ENCODE data around the gene SYNGR3. TPM values are rescaled to one million over a fixed set of nuclear protein-coding genes. Genes with fewer than 3 reads are reported as not detected.

Gene SYNGR3
- total RNA-seq, 2 experiments from 2014 or later, result 11.9 to 12.4 TPM

DNA sequence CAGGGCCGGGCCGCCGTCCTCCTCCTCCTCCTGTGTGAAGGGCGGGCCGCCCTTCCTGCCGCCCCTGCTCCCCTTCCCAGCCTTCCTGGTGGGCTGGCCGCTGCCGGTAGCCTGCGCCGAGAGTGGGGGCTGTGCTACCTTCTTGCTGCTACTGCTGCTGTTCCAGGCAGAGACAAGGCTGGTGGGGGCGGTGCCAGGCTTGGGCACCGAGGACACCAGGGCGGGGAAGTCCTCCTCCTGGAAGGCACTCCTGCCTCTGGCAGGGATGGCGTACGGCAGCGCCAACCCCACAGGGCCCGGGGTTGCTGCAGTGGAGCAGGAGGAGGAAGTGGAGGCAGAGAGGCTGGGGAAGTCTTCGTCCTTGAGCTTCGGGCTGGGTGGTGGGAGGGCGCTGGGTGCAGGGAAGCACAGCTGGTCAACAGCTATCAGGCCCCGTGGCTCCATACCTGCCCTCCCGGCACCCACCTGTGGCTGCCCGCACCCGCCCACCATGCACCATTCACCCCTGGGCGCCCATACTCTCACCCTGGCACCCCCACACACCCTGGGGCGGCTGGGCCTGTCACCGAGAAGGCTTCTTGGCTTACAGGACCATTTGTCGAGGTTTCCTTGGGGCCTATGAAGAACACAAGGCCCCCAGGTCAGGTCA, 10.2 kb downstream of the SYNGR3 start:
- Mint-ChIP-seq H3K27me3 (no peaks in the 10 kb centered on the region), H3K4me1 (ENCODE audit: low read depth) (peaks cover 9% of the 10 kb centered on the region), H3K36me3 (peaks cover 24% of the 10 kb centered on the region), H3K27ac (no peak overlapping the region), H3K4me3 (no peak overlapping the region), H3K9me3 (no peaks in the 10 kb centered on the region)
- DNase-seq, result no peak
- ChIA-PET CTCF (no interaction called here), POLR2A (no interaction called here)
- intact Hi-C loops (cut with micrococcal nuclease), result no loop called here

GRCh38 chr16:2001035-2001434, 11.3 kb downstream of the SYNGR3 start:
- Mint-ChIP-seq H3K27me3 (no peaks in the 10 kb centered on the region), H3K4me1 (ENCODE audit: low read depth) (peaks cover 14% of the 10 kb centered on the region), H3K36me3 (peaks cover 24% of the 10 kb centered on the region), H3K9me3 (no peaks in the 10 kb centered on the region), H3K27ac (no peak overlapping the region), H3K4me3 (no peak overlapping the region)
- CTCF ChIA-PET, result no interaction called here
- intact Hi-C loops (cut with micrococcal nuclease), result no loop called here
- no peak for DNase-seq
- POLR2A ChIA-PET, result no interaction called here

- peaks cover 25% of the 10 kb centered on the region for H3K36me3 Mint-ChIP-seq
- peaks cover 18% of the 10 kb centered on the region for H3K4me1 Mint-ChIP-seq (ENCODE audit: low read depth)
- POLR2A ChIA-PET, result no interaction called here
- intact Hi-C loops (cut with micrococcal nuclease), result no loop called here
- H3K4me3 Mint-ChIP-seq, result no peak overlapping the region
- no peaks in the 10 kb centered on the region for H3K9me3 Mint-ChIP-seq
- H3K27me3 Mint-ChIP-seq, result no peaks in the 10 kb centered on the region
- no peak for DNase-seq
- no peak overlapping the region for H3K27ac Mint-ChIP-seq
- CTCF ChIA-PET, result no interaction called here
Measured at GRCh38 chr16:2001456-2002355, 11.9 kb downstream of the SYNGR3 start.

- peaks cover 23% of the 10 kb centered on the region for H3K36me3 Mint-ChIP-seq
- peaks cover 26% of the 10 kb centered on the region for H3K4me1 Mint-ChIP-seq (ENCODE audit: low read depth)
- no peak overlapping the region for H3K4me3 Mint-ChIP-seq
- no peak overlapping the region for H3K27ac Mint-ChIP-seq
- POLR2A ChIA-PET, result interaction anchor here (0.5 to 1.0 kb wide), 2 partner anchors 13 to 354 kb away, joined by 3 to 6 read pairs; partner anchors contain the start of gene SYNGR3
- CTCF ChIA-PET, result interaction anchor here (0.9 to 2.1 kb wide), 11 partner anchors 9 to 152 kb away, joined by 3 to 18 read pairs (median 6); partner anchors contain the start of genes GFER, NTHL1, RNF151 and SYNGR3
- no peaks in the 10 kb centered on the region for H3K27me3 Mint-ChIP-seq
- intact Hi-C loops (cut with micrococcal nuclease), result no loop called here
- DNase-seq, result no peak
- no peaks in the 10 kb centered on the region for H3K9me3 Mint-ChIP-seq
Measured at GRCh38 chr16:2002406-2003230, 12.8 kb downstream of the SYNGR3 start.

DNA sequence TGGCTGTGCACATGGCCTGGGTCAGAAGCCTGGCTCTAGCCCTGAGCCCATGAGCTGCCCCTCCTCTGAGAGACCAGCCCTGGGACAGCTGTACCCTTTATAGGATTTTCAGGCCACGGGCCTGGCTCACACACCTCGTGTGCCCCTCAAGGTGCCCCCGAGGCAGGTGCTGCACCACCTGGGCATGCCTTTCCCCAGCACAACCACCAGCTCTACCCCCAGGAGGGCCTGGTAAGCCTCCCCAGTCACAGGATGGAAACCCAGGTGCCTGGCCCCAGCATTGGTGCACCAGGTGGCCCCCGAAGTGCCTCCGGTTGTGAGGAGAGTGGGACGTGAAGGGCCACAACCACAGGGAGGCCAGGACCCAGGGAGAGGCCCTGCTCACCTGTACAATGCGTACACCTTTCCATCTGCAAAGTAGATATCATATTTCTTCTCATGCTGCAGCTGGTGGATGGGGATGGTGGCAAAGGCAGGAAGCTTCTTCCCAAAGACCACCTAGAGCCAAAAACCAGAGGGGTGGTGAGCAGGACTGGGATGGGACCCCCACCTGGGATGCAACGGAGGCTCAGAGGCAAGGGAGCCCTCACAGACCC, 13.6 kb downstream of the SYNGR3 start:
- Mint-ChIP-seq H3K27ac (no peak overlapping the region), H3K4me1 (ENCODE audit: low read depth) (peaks cover 32% of the 10 kb centered on the region), H3K27me3 (no peaks in the 10 kb centered on the region), H3K36me3 (peaks cover 23% of the 10 kb centered on the region), H3K9me3 (no peaks in the 10 kb centered on the region), H3K4me3 (no peak overlapping the region)
- no peak for DNase-seq
- CTCF ChIA-PET, result interaction anchor here (0.9 to 2.1 kb wide), 27 partner anchors 7 to 533 kb away, joined by 3 to 25 read pairs (median 6); partner anchors contain the start of genes GFER, MSRB1, NPW and NTHL1
- POLR2A ChIA-PET, result interaction anchor here (0.5 to 1.0 kb wide), 3 partner anchors 12 to 353 kb away, joined by 3 to 6 read pairs (median 3); partner anchors contain the start of gene SYNGR3
- intact Hi-C loops (cut with micrococcal nuclease), result no loop called here

GRCh38 chr16:2003827-2004641, 14.3 kb downstream of the SYNGR3 start:
- POLR2A ChIA-PET, result interaction anchor here (0.9 to 1.4 kb wide), 3 partner anchors 13 to 40 kb away, joined by 3 to 5 read pairs (median 3); partner anchors contain the start of genes RPS2 and SYNGR3
- Mint-ChIP-seq H3K36me3 (peaks cover 26% of the 10 kb centered on the region), H3K27ac (no peak overlapping the region), H3K4me1 (ENCODE audit: low read depth) (peaks cover 37% of the 10 kb centered on the region), H3K9me3 (no peaks in the 10 kb centered on the region), H3K27me3 (no peaks in the 10 kb centered on the region), H3K4me3 (no peak overlapping the region)
- DNase-seq, result peak; percentile 92
- CTCF ChIA-PET, result interaction anchor here (0.6 to 2.1 kb wide), 32 partner anchors 8 to 532 kb away, joined by 3 to 25 read pairs (median 6); partner anchors contain the start of genes GFER, MSRB1, NPW and NTHL1
- intact Hi-C loops (cut with micrococcal nuclease), result no loop called here

DNA sequence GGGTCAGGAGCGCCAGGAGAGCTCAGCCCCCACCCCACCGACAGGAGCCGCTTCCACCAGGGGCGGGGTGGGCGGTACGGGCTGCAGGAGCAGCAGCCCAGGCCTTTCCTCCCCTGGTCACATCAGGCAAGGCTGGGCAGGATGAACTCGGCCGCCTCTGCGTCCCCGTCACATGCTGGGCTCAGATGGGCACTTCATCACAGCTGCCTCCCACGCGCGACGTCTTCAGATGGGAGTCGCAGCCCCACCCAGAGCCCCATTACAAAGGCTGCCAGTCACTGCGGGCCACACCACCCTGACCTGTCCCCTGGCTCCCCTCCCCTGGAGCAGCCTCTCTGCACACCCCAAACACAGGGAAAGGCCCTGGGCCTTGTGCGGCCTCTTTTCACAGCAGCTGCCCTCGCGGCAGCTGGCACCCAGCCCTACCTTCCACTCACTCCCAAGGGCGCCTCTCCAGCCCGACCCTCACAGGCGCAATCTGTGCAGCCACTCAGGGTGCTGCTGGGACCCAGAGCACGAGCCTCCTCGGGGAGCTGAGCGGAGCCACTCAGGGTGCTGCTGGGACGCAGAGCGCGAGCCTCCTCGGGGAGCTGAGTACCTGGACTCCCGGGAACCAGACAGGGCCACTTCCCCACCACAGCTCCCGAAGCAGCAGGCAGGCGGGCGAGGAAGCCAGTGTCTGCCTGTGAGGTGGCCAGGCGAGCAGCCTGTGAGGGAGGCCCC, 15.2 kb downstream of the SYNGR3 start:
- Mint-ChIP-seq H3K4me1 (ENCODE audit: low read depth) (peaks cover 37% of the 10 kb centered on the region), H3K27me3 (no peaks in the 10 kb centered on the region), H3K9me3 (no peaks in the 10 kb centered on the region), H3K27ac (no peak overlapping the region), H3K36me3 (peaks cover 24% of the 10 kb centered on the region), H3K4me3 (no peak overlapping the region)
- ChIA-PET CTCF (interaction anchor here (0.7 to 2.1 kb wide), 16 partner anchors 9 to 461 kb away, joined by 3 to 25 read pairs (median 7); partner anchors contain the start of genes GFER, NPW, SYNGR3 and TRAF7), POLR2A (interaction anchor here (1.4 kb wide), 1 partner anchor 40 kb away, joined by 5 read pairs; the partner anchor contains the start of gene RPS2)
- no peak for DNase-seq
- intact Hi-C loops (cut with micrococcal nuclease), result no loop called here

DNA sequence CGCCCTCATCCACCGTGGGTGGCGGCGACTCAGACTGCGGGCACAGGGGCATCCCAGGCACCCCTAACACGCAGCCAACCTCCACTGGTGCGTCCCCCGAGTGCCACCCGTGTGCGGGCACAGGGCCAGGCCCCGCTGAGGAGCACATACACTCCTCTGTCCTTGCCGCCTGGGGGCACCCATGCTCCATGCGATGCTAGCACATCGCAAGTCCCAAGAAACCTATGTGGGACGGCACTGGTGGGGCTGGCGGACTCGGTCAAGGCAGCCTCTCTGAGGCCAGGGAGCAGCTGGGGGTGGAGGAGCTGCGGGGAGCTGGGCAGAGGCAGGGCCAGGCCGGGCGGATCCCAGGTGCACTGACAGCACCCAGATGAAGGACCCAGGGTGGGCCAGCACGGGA, 15.9 kb downstream of the SYNGR3 start:
- Mint-ChIP-seq H3K27ac (no peak overlapping the region), H3K36me3 (peaks cover 28% of the 10 kb centered on the region), H3K27me3 (no peaks in the 10 kb centered on the region), H3K4me1 (ENCODE audit: low read depth) (peaks cover 41% of the 10 kb centered on the region), H3K9me3 (no peaks in the 10 kb centered on the region), H3K4me3 (no peak overlapping the region)
- intact Hi-C loops (cut with micrococcal nuclease), result no loop called here
- POLR2A ChIA-PET, result interaction anchor here (1.0 kb wide), 1 partner anchor 21 kb away, joined by 5 read pairs; no protein-coding TSS in a partner anchor
- CTCF ChIA-PET, result interaction anchor here (1.1 to 2.1 kb wide), 2 partner anchors 135 to 145 kb away, joined by 3 to 25 read pairs; no protein-coding TSS in a partner anchor
- no peak for DNase-seq

GRCh38 chr16:2006317-2006716, 16.5 kb downstream of the SYNGR3 start:
- Mint-ChIP-seq H3K4me3 (no peak overlapping the region), H3K36me3 (peaks cover 24% of the 10 kb centered on the region), H3K27ac (no peak overlapping the region), H3K27me3 (no peaks in the 10 kb centered on the region), H3K4me1 (ENCODE audit: low read depth) (peaks cover 41% of the 10 kb centered on the region), H3K9me3 (no peaks in the 10 kb centered on the region)
- ChIA-PET POLR2A (interaction anchor here (1.0 kb wide), 1 partner anchor 21 kb away, joined by 5 read pairs; no protein-coding TSS in a partner anchor), CTCF (interaction anchor here (1.1 kb wide), 1 partner anchor 145 kb away, joined by 3 read pairs; no protein-coding TSS in a partner anchor)
- no peak for DNase-seq
- intact Hi-C loops (cut with micrococcal nuclease), result no loop called here

All from activated CD4-positive, alpha-beta memory T cell treated with anti-CD3 and anti-CD28 coated beads for 36 hours (primary cell).